Non-pigmented ciliary epithelial cell (primary cell): ENCODE results near the gene DNAI2.

Experiments
- DNase-seq: peaks from one replicate; pipeline ENCODE4 v3.0.0-alpha.2; 2010; ENCODE audit warnings: low read depth

Gene DNAI2

DNA sequence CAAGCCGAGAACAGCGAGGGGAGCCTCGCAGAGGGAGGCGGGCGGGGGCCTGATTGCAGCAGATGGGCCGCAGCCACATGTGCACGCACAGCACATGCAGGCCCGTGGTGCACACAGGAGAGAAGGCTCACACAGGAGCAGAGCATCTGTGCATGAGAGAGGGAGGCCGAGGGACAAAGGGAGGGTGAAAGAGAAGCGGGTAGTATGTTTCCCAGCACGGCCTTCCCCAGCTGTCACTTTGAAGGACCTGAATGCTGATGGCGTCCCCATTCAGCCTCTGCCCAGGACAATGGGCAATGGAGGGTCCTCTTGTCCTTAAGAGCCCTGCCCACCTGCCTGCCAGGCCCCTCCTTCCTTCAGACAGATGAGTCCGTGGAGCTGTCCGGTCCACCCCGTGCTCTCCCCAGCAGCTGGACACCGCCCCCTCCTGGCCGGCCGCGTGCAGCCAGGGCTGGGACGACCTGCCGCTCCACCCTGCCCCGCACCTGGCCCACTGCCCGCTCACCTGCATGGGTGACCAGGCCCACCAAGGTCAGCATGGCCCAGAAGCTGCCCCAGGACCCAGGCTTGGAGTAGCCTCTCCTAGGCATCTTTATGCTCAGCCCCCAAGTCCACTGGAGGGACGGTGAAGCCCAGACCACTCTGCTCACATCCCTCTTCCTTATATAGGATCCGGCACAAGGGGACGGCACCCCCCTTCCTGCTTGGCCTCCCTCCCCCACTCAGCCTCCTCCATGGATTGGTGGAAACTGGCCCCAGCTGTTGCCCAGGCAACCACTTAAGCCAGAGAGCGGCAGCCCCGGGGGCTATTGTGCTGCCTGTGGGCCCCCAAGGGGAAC lies 87.4 kb downstream of the DNAI2 start, which contains the start of gene BTBD17:
BTBD17 (minus strand) TSS at position 639 of the 839 bp plus-strand sequence; CDS start at position 590, 49 bp downstream.
- DNase-seq = no peak

DNA sequence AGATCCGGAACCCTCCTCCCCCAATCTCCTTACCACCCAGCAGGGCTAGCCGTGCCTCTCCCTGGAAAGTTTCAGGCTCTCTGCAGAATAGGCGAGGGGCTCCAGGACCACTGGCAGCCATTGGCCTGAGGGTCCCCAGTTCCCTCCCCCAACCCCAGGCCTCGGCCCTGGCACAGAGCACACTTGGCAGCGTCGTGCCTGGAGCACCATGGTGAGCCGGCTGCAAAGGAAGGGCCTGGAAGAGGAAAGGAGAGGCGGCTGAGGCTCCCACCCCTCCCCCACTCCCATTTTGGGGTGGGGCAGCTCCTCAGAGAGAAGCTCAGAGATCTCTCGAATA lies 88.0 kb downstream of the DNAI2 start:
- DNase-seq = no peak

GRCh38 chr17:74362810-74363498 lies 88.9 kb downstream of the DNAI2 start:
- DNase-seq = no peak
